ENCODE results near the gene KLK5. TPM values are rescaled to one million over a fixed set of nuclear protein-coding genes. Genes with fewer than 3 reads are reported as not detected.

KLK5 gene
- polyA plus RNA-seq, 1 donor from 2014 or later = not detected

- no peak for TF ChIP-seq CTCF (IDR thresholded peaks at IDR 0.05; ENCODE audit: poor library complexity, severe bottlenecking)
- TF ChIP-seq EP300 (conservative IDR thresholded peaks at IDR 0.05; ENCODE audit: poor library complexity, severe bottlenecking) = no peak
- no peak for TF ChIP-seq POLR2AphosphoS5 (IDR thresholded peaks at IDR 0.05)
- no peak overlapping the region for H2AFZ ChIP-seq (ENCODE audit: low read depth, low read length)
- H3K4me2 ChIP-seq (ENCODE audit: low read length) = no peak overlapping the region
Measured at GRCh38 chr19:50967929-50968715, 15.3 kb upstream of the KLK5 start.

GRCh38 chr19:50964266-50964665 lies 11.4 kb upstream of the KLK5 start:
- no peaks in the 10 kb centered on the region for H3K36me3 ChIP-seq (ENCODE audit: insufficient read depth, low read length)
- H3K4me3 ChIP-seq (ENCODE audit: low read length) = no peak overlapping the region
- H3K9me2 ChIP-seq (ENCODE audit: insufficient read depth, low read length) = no peaks in the 10 kb centered on the region
- H3K9ac ChIP-seq (ENCODE audit: low read length) = no peak overlapping the region
- no peaks in the 10 kb centered on the region for H3K9me3 ChIP-seq (ENCODE audit: low read length)
- no peak for TF ChIP-seq SMC3 (conservative IDR thresholded peaks at IDR 0.05; ENCODE audit: poor library complexity)
- no peak for TF ChIP-seq POLR2AphosphoS5 (IDR thresholded peaks at IDR 0.05)
- TF ChIP-seq CTCF (IDR thresholded peaks at IDR 0.05; ENCODE audit: poor library complexity, severe bottlenecking) = no peak
- TF ChIP-seq REST (IDR thresholded peaks at IDR 0.05; ENCODE audit: borderline replicate concordance) = no peak
- TF ChIP-seq MXI1 (conservative IDR thresholded peaks at IDR 0.05; ENCODE audit: poor library complexity, severe bottlenecking) = no peak
- no peak for TF ChIP-seq RAD21 (conservative IDR thresholded peaks at IDR 0.05)
- TF ChIP-seq EP300 (conservative IDR thresholded peaks at IDR 0.05; ENCODE audit: poor library complexity, severe bottlenecking) = no peak
- TF ChIP-seq TAF1 (IDR thresholded peaks at IDR 0.05; ENCODE audit: low read depth) = no peak
- no peak for TF ChIP-seq EZH2 (IDR thresholded peaks at IDR 0.05; ENCODE audit: borderline replicate concordance, insufficient read depth, low read length, poor library complexity, severe bottlenecking)
- no peak overlapping the region for H2AFZ ChIP-seq (ENCODE audit: low read depth, low read length)
- H3F3A ChIP-seq (ENCODE audit: insufficient read depth, low read length, poor library complexity, severe bottlenecking) = no peaks in the 10 kb centered on the region
- no peak overlapping the region for H3K4me2 ChIP-seq (ENCODE audit: low read length)
- no peaks in the 10 kb centered on the region for H4K20me1 ChIP-seq (ENCODE audit: insufficient read depth)
- H3K79me2 ChIP-seq (replicated peaks; ENCODE audit: insufficient read depth, low read length) = no peaks in the 10 kb centered on the region
- H3K27ac ChIP-seq (ENCODE audit: low read length) = no peak overlapping the region
- no peaks in the 10 kb centered on the region for H3K27me3 ChIP-seq (ENCODE audit: insufficient read depth, low read depth, low read length)

More at GRCh38 chr19:50967929-50968715, 15.3 kb upstream of the KLK5 start:
- H3K9me3 ChIP-seq (ENCODE audit: low read length) = no peaks in the 10 kb centered on the region
- no peak overlapping the region for H3K27ac ChIP-seq (ENCODE audit: low read length)
- H4K20me1 ChIP-seq (ENCODE audit: insufficient read depth) = no peaks in the 10 kb centered on the region
- H3K27me3 ChIP-seq (ENCODE audit: insufficient read depth, low read depth, low read length) = no peaks in the 10 kb centered on the region
- no peak overlapping the region for H3K4me3 ChIP-seq (ENCODE audit: low read length)
- H3K79me2 ChIP-seq (replicated peaks; ENCODE audit: insufficient read depth, low read length) = no peaks in the 10 kb centered on the region
- no peaks in the 10 kb centered on the region for H3K36me3 ChIP-seq (ENCODE audit: insufficient read depth, low read length)
- no peaks in the 10 kb centered on the region for H3F3A ChIP-seq (ENCODE audit: insufficient read depth, low read length, poor library complexity, severe bottlenecking)
- no peaks in the 10 kb centered on the region for H3K9me2 ChIP-seq (ENCODE audit: insufficient read depth, low read length)
- no peak overlapping the region for H3K9ac ChIP-seq (ENCODE audit: low read length)

Data from neural cell (in vitro differentiated cells).